GM12878 (cell line): ENCODE data around the gene PIP5KL1. TPM values are rescaled to one million over a fixed set of nuclear protein-coding genes. Genes with fewer than 3 reads are reported as not detected.

Source experiments
- ATAC-seq: fragments of 200-7000 bp; cut with Tn5 transposase; 3 replicates; pipeline ENCODE4 v1.9.1; 2020; ENCODE audit warnings: mild to moderate bottlenecking, moderate library complexity
- BruUV-seq: library from RNA; stranded (reverse); fragments of 400-500 nt; replicated peaks from 2 replicates; lab custom pipeline; 2021; lab: Mats Ljungman, UMichigan
- CTCF ChIA-PET: fragments of 300-600 bp; sonication (Branson Sonifier 250); formaldehyde crosslinking; extraction: SDS; loops from one replicate; lab custom pipeline; 2021; ENCODE audit warnings: inconsistent platforms; lab: Yijun Ruan, JAX
- POLR2A ChIA-PET: fragments of 350-600 bp; formaldehyde crosslinking; extraction: SDS; loops from one replicate; lab custom pipeline; 2021; ENCODE audit warnings: inconsistent platforms; lab: Charles Lee
- RAD21 ChIA-PET: fragments of 300-600 bp; sonication (Branson Sonifier 250); formaldehyde crosslinking; loops from one replicate; lab custom pipeline; 2023; ENCODE audit warnings: antibody characterized with exemption; ENCODE audit not compliant: unreplicated experiment; lab: Charles Lee
- SMC1A ChIA-PET: fragments of 300-600 bp; sonication (Branson Sonifier 250); formaldehyde crosslinking; loops from one replicate; lab custom pipeline; 2023; ENCODE audit not compliant: unreplicated experiment, uncharacterized antibody; lab: Charles Lee
- DNase-seq: peaks from one replicate; pipeline ENCODE4 v3.0.0-alpha.2; 2011; ENCODE audit warnings: low read depth, low spot score
- FAIRE-seq: peaks from 3 replicates; lab custom pipeline; 2011; peaks lifted over from hg19 to GRCh38; lab: Jason Lieb, UNC
- H2AFZ ChIP-seq: 2 replicates; pipeline ENCODE4 v1.6.0; 2011; ENCODE audit warnings: low read depth, low read length, control low read depth; ENCODE audit not compliant: control insufficient read depth
- H3K27ac ChIP-seq: 2 replicates; pipeline ENCODE4 v1.5.1; 2011; ENCODE audit warnings: control low read depth; ENCODE audit not compliant: control insufficient read depth, insufficient read depth
- H3K27me3 ChIP-seq, 2 experiments: replicated peaks in 1 of 2; 2 replicates each; pipeline versions ENCODE4 v1.6.0 to v1.6.1; 2011; ENCODE audit warnings: low read length in 1 of 2; ENCODE audit not compliant: control insufficient read depth in 2 of 2, insufficient read depth in 2 of 2
- H3K36me3 ChIP-seq, 2 experiments: 2 replicates each; pipeline ENCODE4 v1.5.1; 2011; ENCODE audit warnings: low read length in 1 of 2; ENCODE audit not compliant: control insufficient read depth in 2 of 2, insufficient read depth in 2 of 2
- H3K4me1 ChIP-seq: 2 replicates; pipeline ENCODE4 v1.6.1; 2011; ENCODE audit warnings: mild to moderate bottlenecking, low read length, moderate library complexity, mixed read lengths; ENCODE audit not compliant: control insufficient read depth, insufficient read depth
- H3K4me2 ChIP-seq: 2 replicates; pipeline ENCODE4 v1.6.0; 2011; ENCODE audit warnings: control low read depth; ENCODE audit not compliant: control insufficient read depth, insufficient read depth
- H3K4me3 ChIP-seq: fragments of 200-600 bp; sonication (generic); 2 replicates; pipeline ENCODE4 v1.5.1; 2016
- H3K79me2 ChIP-seq: 2 replicates; pipeline ENCODE4 v1.6.0; 2011; ENCODE audit warnings: low read length; ENCODE audit not compliant: control insufficient read depth, insufficient read depth
- H3K9ac ChIP-seq: 2 replicates; pipeline ENCODE4 v1.8.0; 2011; ENCODE audit warnings: low read length, control low read depth, mixed read lengths; ENCODE audit not compliant: control insufficient read depth, insufficient read depth
- H3K9me3 ChIP-seq: replicated peaks from 3 replicates; pipeline ENCODE4 v1.5.1; 2011; ENCODE audit warnings: mild to moderate bottlenecking, low read length; ENCODE audit not compliant: control insufficient read depth, insufficient read depth
- H4K20me1 ChIP-seq: 2 replicates; pipeline ENCODE4 v1.6.0; 2011; ENCODE audit not compliant: control insufficient read depth, insufficient read depth
- CBX3 ChIP-seq: fragments of 200-600 bp; sonication (generic); IDR thresholded peaks from 2 replicates; pipeline ENCODE4 v1.6.1; 2016; ENCODE audit warnings: low read depth, borderline replicate concordance
- CHD1 ChIP-seq: IDR thresholded peaks from 2 replicates; pipeline ENCODE4 v1.6.1; 2012; ENCODE audit warnings: low read depth, low read length, improper control_type of control experiment
- HDGF ChIP-seq: fragments of 450-650 bp; IDR thresholded peaks from 2 replicates; pipeline ENCODE4 v1.6.1; 2016; ENCODE audit warnings: antibody characterized with exemption
- IKZF2 ChIP-seq, 2 experiments: fragments of 450-650 bp; IDR thresholded peaks; 2 replicates each; pipeline ENCODE4 v1.6.1; 2017; ENCODE audit warnings: mild to moderate bottlenecking in 2 of 2, moderate library complexity in 2 of 2
- NFYA ChIP-seq: IDR thresholded peaks from 2 replicates; pipeline ENCODE4 v1.6.1; 2011; ENCODE audit warnings: low read depth, mild to moderate bottlenecking, low read length, improper control_type of control experiment, borderline replicate concordance
- RBBP5 ChIP-seq: fragments of 200-600 bp; sonication (generic); conservative IDR thresholded peaks from 2 replicates; pipeline ENCODE4 v1.6.1; 2016
- RUNX3 ChIP-seq: IDR thresholded peaks from 2 replicates; pipeline ENCODE4 v1.6.1; 2012; ENCODE audit warnings: low read length, inconsistent platforms
- SMAD5 ChIP-seq: IDR thresholded peaks from 2 replicates; pipeline ENCODE4 v1.6.1; 2016; ENCODE audit warnings: antibody characterized with exemption, low read depth
- SMARCA5 ChIP-seq: fragments of 450-650 bp; IDR thresholded peaks from 2 replicates; pipeline ENCODE4 v1.6.1; 2017; ENCODE audit warnings: mild to moderate bottlenecking
- STAT1 ChIP-seq: fragments of 450-650 bp; conservative IDR thresholded peaks from 2 replicates; pipeline ENCODE4 v1.6.1; 2014; ENCODE audit warnings: antibody characterized with exemption, mild to moderate bottlenecking
- WGBS: methylation state at CpG from one replicate; pipeline ENCODE4 v1.1.6; 2016; ENCODE audit warnings: low lambda C conversion rate; ENCODE audit not compliant: insufficient replicate concordance, insufficient coverage; ENCODE audit errors: missing lambda C conversion rate; 5-methylcytosine and 5-hydroxymethylcytosine counted together
- in situ Hi-C: fragments of 300-500 bp; cut with MboI; formaldehyde crosslinking; loops from 9 replicates; pipeline ENCODE4 v1.14.3; 2018; ENCODE audit warnings: mixed read lengths
- intact Hi-C: fragments of 100-400 bp; cut with micrococcal nuclease; formaldehyde crosslinking; loops from one replicate; pipeline ENCODE4 v1.14.2; 2022; ENCODE audit not compliant: unreplicated experiment
- polyA plus RNA-seq, 11 experiments: library from polyadenylated mRNA; depleted of rRNA in 4 of 11; unstranded in 6 of 11; stranded (reverse) in 5 of 11; fragments of >200 nt; fragmentation: Nextera tagmentation in 4 of 11; fragmentation: Illumina TruSeq in 1 of 11; extraction: Ambion mirVana in 4 of 11; extraction: Trizol in 1 of 11; gene quantifications; 1 replicate in 1 of 11; 2 replicates in 10 of 11; pipeline versions ENCODE4 v1.2.1 to v1.2.3, GENCODE V29; 2011 to 2016; ENCODE audit warnings: inconsistent platforms in 2 of 11, missing spikeins in 2 of 11, low read depth in 1 of 11
- total RNA-seq, 4 experiments: library from RNA; depleted of rRNA in 3 of 4; stranded (reverse); fragments of >200 nt in 3 of 4; fragmentation: Illumina TruSeq in 1 of 4; extraction: Trizol in 1 of 4; gene quantifications; 2 replicates each; pipeline versions ENCODE4 v1.2.1 to v1.2.3, GENCODE V29; 2013 to 2021
- TF ChIP-seq, protein P1 (sequence below): fragments of 450-650 bp; IDR thresholded peaks from 2 replicates; pipeline ENCODE4 v1.6.1; 2018; ENCODE audit warnings: mild to moderate bottlenecking, low read depth, moderate library complexity; ENCODE audit not compliant: partially characterized antibody

The PIP5KL1 gene
- total and polyA plus RNA-seq, 10 of the 15 experiments (the other 5 are each of a cell fraction or from before 2014, with no cell fraction given) = 0.04 to 0.67 (median 0.43) TPM; not detected in 2

GRCh38 chr9:127940593-127940992, 10.0 kb upstream of the PIP5KL1 start:
- H2AFZ ChIP-seq = no peak overlapping the region
- no peaks in the 10 kb centered on the region for H3K9me3 ChIP-seq
- ChIA-PET SMC1A (interaction anchor here (7.2 kb wide), 1 partner anchor 92 kb away, joined by 84 read pairs; no protein-coding TSS in a partner anchor), POLR2A (interaction anchor here (0.7 kb wide), 1 partner anchor 24 kb away, joined by 3 read pairs; the partner anchor contains the start of gene ST6GALNAC4), RAD21 (interaction anchor here (5.0 kb wide), 1 partner anchor 95 kb away, joined by 83 read pairs; no protein-coding TSS in a partner anchor), CTCF (interaction anchor here (4.2 to 7.7 kb wide), 4 partner anchors 15 to 177 kb away, joined by 22 to 261 read pairs (median 62); partner anchors contain the start of gene EEIG1)
- WGBS = 96% methylated on average over 4 of the region's 4 CpGs
- no peak overlapping the region for H3K9ac ChIP-seq
- TF ChIP-seq IKZF2 (IDR thresholded peaks at IDR 0.05) (no peak), RUNX3 (no peak), SMAD5 (no peak), STAT1 (no peak), RBBP5 (no peak), CBX3 (no peak), SMARCA5 (no peak), NFYA (no peak), HDGF (no peak), CHD1 (no peak)
- TF ChIP-seq, protein P1, sequence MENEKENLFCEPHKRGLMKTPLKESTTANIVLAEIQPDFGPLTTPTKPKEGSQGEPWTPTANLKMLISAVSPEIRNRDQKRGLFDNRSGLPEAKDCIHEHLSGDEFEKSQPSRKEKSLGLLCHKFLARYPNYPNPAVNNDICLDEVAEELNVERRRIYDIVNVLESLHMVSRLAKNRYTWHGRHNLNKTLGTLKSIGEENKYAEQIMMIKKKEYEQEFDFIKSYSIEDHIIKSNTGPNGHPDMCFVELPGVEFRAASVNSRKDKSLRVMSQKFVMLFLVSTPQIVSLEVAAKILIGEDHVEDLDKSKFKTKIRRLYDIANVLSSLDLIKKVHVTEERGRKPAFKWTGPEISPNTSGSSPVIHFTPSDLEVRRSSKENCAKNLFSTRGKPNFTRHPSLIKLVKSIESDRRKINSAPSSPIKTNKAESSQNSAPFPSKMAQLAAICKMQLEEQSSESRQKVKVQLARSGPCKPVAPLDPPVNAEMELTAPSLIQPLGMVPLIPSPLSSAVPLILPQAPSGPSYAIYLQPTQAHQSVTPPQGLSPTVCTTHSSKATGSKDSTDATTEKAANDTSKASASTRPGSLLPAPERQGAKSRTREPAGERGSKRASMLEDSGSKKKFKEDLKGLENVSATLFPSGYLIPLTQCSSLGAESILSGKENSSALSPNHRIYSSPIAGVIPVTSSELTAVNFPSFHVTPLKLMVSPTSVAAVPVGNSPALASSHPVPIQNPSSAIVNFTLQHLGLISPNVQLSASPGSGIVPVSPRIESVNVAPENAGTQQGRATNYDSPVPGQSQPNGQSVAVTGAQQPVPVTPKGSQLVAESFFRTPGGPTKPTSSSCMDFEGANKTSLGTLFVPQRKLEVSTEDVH = no peak
- BruUV-seq = no TSS peak
- no peak overlapping the region for H3K4me3 ChIP-seq
- ATAC-seq (no peak), FAIRE-seq (no peak), DNase-seq (no peak)
- no peaks in the 10 kb centered on the region for H3K27me3 ChIP-seq
- H3K36me3 ChIP-seq = peaks cover 0 to 11% of the 10 kb centered on the region in 2 experiments; a peak in 2 of 4 replicates
- in situ Hi-C loops = no loop called here
- H3K27ac ChIP-seq = no peak overlapping the region
- intact Hi-C loops = no loop called here
- no peaks in the 10 kb centered on the region for H4K20me1 ChIP-seq
- H3K79me2 ChIP-seq = peaks cover 18% of the 10 kb centered on the region
- H3K4me1 ChIP-seq = peaks cover 12% of the 10 kb centered on the region
- no peak overlapping the region for H3K4me2 ChIP-seq
